Measurements from ENCODE around the gene HEXIM2. TPM values are rescaled to one million over a fixed set of nuclear protein-coding genes. Genes with fewer than 3 reads are reported as not detected.

The HEXIM2 gene
- total and polyA plus RNA-seq, 2 of the 13 experiments (the other 11 are each of a cell fraction or from before 2014, with no cell fraction given), result 27.1 to 32.4 TPM

DNA sequence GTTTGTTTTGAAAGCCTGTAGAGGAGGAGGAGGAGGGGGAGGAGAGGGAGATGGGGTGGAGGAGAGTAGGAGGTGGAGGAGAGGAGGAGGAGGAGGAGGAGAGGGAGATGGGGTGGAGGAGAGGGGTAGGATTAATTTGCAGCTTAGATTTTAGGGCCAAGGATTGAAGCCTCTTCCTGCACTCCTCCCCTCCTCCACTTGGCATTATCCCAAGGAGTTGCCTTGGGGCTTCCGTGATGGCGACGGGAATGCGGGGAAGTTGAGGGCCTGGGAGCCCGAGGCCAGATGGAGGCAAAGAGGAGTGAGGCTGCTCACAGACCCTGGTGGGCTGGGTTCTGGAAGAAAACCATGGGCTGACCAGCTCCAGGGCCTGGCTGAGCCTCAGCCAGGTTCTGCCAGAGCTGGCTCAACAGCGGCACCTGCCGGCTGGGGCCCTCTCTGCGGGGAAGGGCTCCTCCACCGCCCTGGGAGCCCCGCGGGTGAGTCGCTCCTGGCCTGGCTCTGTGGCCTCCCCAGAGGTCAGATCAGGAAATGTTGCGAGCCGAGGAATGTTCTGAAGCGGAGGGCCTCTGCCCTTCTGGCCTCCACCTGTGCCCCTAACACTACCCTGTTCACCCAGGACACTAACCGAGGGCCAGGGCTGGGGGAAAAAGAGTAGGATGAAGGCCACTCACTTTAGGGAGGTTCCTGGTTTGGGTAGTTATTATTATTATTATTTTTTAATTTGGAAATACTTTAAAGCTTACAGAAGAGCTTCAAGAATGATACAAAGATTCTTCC lies 36.1 kb downstream of the HEXIM2 start (continued):
- TF ChIP-seq, protein P1, sequence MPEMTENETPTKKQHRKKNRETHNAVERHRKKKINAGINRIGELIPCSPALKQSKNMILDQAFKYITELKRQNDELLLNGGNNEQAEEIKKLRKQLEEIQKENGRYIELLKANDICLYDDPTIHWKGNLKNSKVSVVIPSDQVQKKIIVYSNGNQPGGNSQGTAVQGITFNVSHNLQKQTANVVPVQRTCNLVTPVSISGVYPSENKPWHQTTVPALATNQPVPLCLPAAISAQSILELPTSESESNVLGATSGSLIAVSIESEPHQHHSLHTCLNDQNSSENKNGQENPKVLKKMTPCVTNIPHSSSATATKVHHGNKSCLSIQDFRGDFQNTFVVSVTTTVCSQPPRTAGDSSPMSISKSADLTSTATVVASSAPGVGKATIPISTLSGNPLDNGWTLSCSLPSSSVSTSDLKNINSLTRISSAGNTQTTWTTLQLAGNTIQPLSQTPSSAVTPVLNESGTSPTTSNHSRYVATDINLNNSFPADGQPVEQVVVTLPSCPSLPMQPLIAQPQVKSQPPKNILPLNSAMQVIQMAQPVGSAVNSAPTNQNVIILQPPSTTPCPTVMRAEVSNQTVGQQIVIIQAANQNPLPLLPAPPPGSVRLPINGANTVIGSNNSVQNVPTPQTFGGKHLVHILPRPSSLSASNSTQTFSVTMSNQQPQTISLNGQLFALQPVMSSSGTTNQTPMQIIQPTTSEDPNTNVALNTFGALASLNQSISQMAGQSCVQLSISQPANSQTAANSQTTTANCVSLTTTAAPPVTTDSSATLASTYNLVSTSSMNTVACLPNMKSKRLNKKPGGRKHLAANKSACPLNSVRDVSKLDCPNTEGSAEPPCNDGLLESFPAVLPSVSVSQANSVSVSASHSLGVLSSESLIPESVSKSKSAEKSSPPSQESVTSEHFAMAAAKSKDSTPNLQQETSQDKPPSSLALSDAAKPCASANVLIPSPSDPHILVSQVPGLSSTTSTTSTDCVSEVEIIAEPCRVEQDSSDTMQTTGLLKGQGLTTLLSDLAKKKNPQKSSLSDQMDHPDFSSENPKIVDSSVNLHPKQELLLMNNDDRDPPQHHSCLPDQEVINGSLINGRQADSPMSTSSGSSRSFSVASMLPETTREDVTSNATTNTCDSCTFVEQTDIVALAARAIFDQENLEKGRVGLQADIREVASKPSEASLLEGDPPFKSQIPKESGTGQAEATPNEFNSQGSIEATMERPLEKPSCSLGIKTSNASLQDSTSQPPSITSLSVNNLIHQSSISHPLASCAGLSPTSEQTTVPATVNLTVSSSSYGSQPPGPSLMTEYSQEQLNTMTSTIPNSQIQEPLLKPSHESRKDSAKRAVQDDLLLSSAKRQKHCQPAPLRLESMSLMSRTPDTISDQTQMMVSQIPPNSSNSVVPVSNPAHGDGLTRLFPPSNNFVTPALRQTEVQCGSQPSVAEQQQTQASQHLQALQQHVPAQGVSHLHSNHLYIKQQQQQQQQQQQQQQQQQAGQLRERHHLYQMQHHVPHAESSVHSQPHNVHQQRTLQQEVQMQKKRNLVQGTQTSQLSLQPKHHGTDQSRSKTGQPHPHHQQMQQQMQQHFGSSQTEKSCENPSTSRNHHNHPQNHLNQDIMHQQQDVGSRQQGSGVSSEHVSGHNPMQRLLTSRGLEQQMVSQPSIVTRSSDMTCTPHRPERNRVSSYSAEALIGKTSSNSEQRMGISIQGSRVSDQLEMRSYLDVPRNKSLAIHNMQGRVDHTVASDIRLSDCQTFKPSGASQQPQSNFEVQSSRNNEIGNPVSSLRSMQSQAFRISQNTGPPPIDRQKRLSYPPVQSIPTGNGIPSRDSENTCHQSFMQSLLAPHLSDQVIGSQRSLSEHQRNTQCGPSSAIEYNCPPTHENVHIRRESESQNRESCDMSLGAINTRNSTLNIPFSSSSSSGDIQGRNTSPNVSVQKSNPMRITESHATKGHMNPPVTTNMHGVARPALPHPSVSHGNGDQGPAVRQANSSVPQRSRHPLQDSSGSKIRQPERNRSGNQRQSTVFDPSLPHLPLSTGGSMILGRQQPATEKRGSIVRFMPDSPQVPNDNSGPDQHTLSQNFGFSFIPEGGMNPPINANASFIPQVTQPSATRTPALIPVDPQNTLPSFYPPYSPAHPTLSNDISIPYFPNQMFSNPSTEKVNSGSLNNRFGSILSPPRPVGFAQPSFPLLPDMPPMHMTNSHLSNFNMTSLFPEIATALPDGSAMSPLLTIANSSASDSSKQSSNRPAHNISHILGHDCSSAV (CRISPR knock-in tag; IDR thresholded peaks at IDR 0.05; ENCODE audit: borderline replicate concordance), result no peak
- peak; percentile 36; the same call in 1 of the 2 replicates for TF ChIP-seq DR1 (CRISPR knock-in tag; IDR thresholded peaks at IDR 0.05)
- 0 out of 2 replicates have a peak, but pooled peaks have one; percentile 75 for TF ChIP-seq ZNF839 (CRISPR knock-in tag; IDR thresholded peaks at IDR 0.05; ENCODE audit: borderline replicate concordance)
- TF ChIP-seq, protein P2, sequence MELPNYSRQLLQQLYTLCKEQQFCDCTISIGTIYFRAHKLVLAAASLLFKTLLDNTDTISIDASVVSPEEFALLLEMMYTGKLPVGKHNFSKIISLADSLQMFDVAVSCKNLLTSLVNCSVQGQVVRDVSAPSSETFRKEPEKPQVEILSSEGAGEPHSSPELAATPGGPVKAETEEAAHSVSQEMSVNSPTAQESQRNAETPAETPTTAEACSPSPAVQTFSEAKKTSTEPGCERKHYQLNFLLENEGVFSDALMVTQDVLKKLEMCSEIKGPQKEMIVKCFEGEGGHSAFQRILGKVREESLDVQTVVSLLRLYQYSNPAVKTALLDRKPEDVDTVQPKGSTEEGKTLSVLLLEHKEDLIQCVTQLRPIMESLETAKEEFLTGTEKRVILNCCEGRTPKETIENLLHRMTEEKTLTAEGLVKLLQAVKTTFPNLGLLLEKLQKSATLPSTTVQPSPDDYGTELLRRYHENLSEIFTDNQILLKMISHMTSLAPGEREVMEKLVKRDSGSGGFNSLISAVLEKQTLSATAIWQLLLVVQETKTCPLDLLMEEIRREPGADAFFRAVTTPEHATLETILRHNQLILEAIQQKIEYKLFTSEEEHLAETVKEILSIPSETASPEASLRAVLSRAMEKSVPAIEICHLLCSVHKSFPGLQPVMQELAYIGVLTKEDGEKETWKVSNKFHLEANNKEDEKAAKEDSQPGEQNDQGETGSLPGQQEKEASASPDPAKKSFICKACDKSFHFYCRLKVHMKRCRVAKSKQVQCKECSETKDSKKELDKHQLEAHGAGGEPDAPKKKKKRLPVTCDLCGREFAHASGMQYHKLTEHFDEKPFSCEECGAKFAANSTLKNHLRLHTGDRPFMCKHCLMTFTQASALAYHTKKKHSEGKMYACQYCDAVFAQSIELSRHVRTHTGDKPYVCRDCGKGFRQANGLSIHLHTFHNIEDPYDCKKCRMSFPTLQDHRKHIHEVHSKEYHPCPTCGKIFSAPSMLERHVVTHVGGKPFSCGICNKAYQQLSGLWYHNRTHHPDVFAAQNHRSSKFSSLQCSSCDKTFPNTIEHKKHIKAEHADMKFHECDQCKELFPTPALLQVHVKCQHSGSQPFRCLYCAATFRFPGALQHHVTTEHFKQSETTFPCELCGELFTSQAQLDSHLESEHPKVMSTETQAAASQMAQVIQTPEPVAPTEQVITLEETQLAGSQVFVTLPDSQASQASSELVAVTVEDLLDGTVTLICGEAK (IDR thresholded peaks at IDR 0.05), result no peak
- TF ChIP-seq, protein P2 (CRISPR knock-in tag; IDR thresholded peaks at IDR 0.05), result peak; percentile 49; the same call in 1 of the 2 replicates
